Right hindlimb (tissue), 1 donor: ENCODE results near the gene LRRC37A2.
"Not testable (repeated sequence)": the region's sequence is repeated elsewhere in the genome, so short reads cannot be mapped to it uniquely, and the experiment has no call there.

Experiments
- DNase-seq: peaks from one replicate; pipeline ENCODE4 v3.0.0-alpha.2; 2018

LRRC37A2 gene

DNA sequence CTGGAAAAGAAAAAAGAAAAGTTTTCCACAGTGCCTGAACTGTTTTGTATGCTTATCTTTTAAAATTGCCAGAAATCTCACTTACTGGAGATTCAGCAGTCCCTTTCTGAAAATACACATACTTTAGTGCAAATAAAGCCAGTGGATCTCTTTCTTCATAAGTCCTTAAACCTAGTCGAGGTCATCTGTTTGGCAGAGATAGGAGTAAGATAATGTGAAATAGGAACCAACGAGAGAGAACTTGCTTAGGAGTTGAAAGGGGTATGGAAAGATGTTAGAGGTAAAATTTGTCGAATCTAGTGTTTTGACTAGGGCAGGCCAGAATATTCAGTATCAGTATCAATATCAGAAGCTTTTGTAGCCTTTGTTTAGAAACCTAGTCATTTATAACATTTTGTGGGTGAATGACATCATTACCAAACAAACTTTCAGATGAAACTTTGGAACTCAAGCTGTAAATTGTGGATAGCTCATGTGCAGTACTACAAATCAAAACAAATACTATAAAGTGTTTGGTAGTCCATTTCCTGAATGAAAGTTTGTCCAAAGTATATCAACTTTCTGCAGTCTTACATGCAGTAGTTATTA is 86.2 kb downstream of the LRRC37A2 start:
- DNase-seq, result not testable (repeated sequence)

GRCh38 chr17:46600767-46601166 is 88.5 kb downstream of the LRRC37A2 start:
- not testable (repeated sequence) for DNase-seq

DNA sequence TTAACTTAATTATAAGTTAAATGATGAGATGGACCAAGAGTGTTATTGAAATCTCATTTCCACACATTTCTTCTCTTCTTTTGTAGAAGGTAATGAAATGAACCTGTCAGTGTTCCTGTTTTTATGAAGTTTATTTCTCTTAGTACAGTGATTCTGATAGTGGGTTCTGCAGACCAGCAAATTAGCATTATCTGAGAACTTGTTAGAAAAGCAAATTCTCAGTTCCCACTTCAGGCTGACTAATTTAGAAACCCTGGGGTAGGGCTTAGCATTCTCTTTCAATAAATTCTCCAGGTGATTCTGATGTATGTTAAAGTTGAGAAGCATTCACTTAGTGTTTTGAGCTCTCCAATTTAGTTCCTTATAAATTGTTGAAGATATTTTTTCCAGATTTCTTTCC is 90.9 kb downstream of the LRRC37A2 start:
- DNase-seq, result not testable (repeated sequence)
